ENCODE data around the gene BAIAP2L1. TPM values are rescaled to one million over a fixed set of nuclear protein-coding genes. Genes with fewer than 3 reads are reported as not detected.

The BAIAP2L1 gene
- total RNA-seq, 1 donor from 2014 or later, result 19.7 TPM

DNA sequence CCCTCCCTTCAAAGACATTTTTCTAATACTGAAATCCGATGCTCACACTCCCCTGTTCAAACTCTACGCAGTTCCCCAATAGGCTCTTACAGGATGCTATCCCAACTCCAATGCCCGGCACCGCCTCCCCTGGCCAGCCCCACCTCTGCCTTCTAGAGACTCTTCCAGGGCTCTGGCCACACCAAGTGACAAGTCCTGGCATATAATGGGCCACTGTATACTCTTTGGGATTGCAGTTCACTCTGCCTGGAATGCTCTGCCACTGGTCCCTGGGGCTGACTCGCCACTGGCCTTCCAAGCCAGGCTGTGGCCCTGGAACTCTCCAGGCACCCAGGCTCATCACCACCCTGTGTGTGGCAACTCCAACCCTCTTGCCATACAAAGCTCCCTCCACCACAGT lies 122.5 kb downstream of the BAIAP2L1 start:
- no peak for TF ChIP-seq CTCF (IDR thresholded peaks at IDR 0.05; ENCODE audit: insufficient read depth, low read length, severe bottlenecking)
- no peaks in the 10 kb centered on the region for H3K36me3 ChIP-seq (ENCODE audit: control insufficient read depth, insufficient read depth, low read length)
- no peaks in the 10 kb centered on the region for H3K27me3 ChIP-seq (ENCODE audit: control insufficient read depth, insufficient read depth, low read length)
- DNase-seq (ENCODE audit: low read depth) (no peak), FAIRE-seq (no peak)
- H3K4me3 ChIP-seq (ENCODE audit: low read depth, low read length), result no peak overlapping the region

- no peaks in the 10 kb centered on the region for H3K36me3 ChIP-seq (ENCODE audit: control insufficient read depth, insufficient read depth, low read length)
- no peak overlapping the region for H3K4me3 ChIP-seq (ENCODE audit: low read depth, low read length)
- no peaks in the 10 kb centered on the region for H3K27me3 ChIP-seq (ENCODE audit: control insufficient read depth, insufficient read depth, low read length)
- DNase-seq (ENCODE audit: low read depth) (no peak), FAIRE-seq (no peak)
- TF ChIP-seq CTCF (IDR thresholded peaks at IDR 0.05; ENCODE audit: insufficient read depth, low read length, severe bottlenecking), result no peak
Observed at GRCh38 chr7:98276241-98276761, 124.6 kb downstream of the BAIAP2L1 start.

DNA sequence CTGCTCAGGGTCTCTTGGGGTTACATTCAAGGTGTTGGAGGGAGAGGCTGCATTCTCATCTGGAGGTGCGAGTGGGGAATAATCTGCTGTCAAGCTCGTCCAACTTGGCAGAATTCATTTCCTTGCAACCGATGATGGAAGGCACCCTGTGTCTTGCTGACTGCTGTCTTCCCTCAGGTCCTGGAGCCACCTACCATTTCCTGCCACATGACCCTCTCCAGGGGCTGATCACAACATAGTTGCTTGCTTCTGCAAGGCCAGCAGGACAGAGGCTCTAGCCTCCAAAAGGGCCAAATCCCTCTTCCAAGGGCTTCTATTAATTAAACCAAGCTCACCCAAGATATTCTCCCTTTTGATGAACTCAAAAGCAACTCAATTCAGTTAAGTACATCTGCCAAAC lies 133.6 kb downstream of the BAIAP2L1 start:
- FAIRE-seq (no peak), DNase-seq (ENCODE audit: low read depth) (no peak)
- H3K4me3 ChIP-seq (ENCODE audit: low read depth, low read length), result no peak overlapping the region
- no peaks in the 10 kb centered on the region for H3K27me3 ChIP-seq (ENCODE audit: control insufficient read depth, insufficient read depth, low read length)
- H3K36me3 ChIP-seq (ENCODE audit: control insufficient read depth, insufficient read depth, low read length), result no peaks in the 10 kb centered on the region
- TF ChIP-seq CTCF (IDR thresholded peaks at IDR 0.05; ENCODE audit: insufficient read depth, low read length, severe bottlenecking), result no peak

DNA sequence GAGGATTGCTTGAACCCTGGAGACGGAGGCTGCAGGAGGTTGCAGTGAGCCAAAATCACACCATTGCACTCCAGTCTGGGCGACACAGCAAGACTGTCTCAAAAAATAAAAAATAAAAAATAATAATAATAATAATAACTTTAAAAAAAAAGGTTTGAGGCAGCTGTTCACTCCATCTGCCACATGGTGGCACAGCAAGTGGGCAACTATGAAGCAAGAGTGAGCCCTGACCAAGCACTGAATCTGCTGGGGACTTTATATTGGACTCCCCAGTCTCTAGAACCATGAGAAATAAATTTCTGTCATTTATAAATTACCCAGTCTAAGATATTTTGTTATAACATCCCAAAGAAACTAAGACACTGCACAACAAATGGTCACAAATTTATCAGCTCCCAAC lies 134.1 kb downstream of the BAIAP2L1 start:
- no peak overlapping the region for H3K4me3 ChIP-seq (ENCODE audit: low read depth, low read length)
- no peaks in the 10 kb centered on the region for H3K27me3 ChIP-seq (ENCODE audit: control insufficient read depth, insufficient read depth, low read length)
- FAIRE-seq (no peak), DNase-seq (ENCODE audit: low read depth) (no peak)
- peak; percentile 26 for TF ChIP-seq CTCF (IDR thresholded peaks at IDR 0.05; ENCODE audit: insufficient read depth, low read length, severe bottlenecking)
- no peaks in the 10 kb centered on the region for H3K36me3 ChIP-seq (ENCODE audit: control insufficient read depth, insufficient read depth, low read length)

DNA sequence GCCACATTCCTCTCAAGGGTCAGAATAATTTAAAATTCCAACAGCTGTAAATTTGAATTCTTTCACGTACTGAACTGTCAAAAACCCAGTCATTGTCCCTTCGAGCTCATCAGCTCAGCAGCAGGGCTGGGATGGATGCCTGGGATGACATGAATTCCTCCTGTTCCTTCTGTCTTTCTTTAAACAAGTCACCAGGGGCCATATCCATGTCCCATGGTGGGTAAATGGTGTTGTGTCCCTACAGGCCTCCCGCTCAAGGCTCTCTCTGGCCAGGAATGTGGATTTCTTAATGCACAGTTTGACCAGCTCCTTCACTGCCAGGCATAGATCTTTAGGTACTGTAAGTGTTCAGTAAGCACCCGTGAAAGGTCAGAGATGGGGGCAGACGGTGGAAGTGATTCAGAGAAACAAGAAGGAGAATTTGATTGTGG lies 135.0 kb downstream of the BAIAP2L1 start:
- FAIRE-seq, result no peak
- DNase-seq (ENCODE audit: low read depth), result no peak
- no peaks in the 10 kb centered on the region for H3K36me3 ChIP-seq (ENCODE audit: control insufficient read depth, insufficient read depth, low read length)
- no peak for TF ChIP-seq CTCF (IDR thresholded peaks at IDR 0.05; ENCODE audit: insufficient read depth, low read length, severe bottlenecking)
- no peaks in the 10 kb centered on the region for H3K27me3 ChIP-seq (ENCODE audit: control insufficient read depth, insufficient read depth, low read length)
- H3K4me3 ChIP-seq (ENCODE audit: low read depth, low read length), result no peak overlapping the region

DNA sequence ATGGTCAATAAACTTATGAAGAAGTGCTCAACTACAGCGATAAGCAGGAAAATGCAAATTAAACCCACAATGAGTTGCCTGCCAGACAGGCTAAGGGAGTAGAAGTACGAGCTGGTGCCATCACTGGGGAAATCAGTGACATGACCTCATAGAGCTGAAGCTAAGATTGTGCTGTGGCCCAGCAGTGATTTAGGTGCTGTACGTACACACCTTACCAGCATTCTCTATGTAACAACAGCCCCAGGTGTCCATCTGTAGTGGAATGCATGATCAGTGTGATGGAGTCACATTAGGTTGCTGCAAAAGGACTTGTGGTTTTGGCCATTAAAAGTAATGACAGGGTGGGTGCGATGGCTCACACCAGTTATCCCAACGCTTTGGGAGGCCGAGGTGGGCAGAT lies 143.2 kb downstream of the BAIAP2L1 start:
- Histone ChIP-seq H3K4me3 (ENCODE audit: low read depth, low read length) (no peak overlapping the region), H3K36me3 (ENCODE audit: control insufficient read depth, insufficient read depth, low read length) (peaks cover 6% of the 10 kb centered on the region), H3K27me3 (ENCODE audit: control insufficient read depth, insufficient read depth, low read length) (no peaks in the 10 kb centered on the region)
- DNase-seq (ENCODE audit: low read depth), result no peak
- no peak for TF ChIP-seq CTCF (IDR thresholded peaks at IDR 0.05; ENCODE audit: insufficient read depth, low read length, severe bottlenecking)
- no peak for FAIRE-seq

Measured in bronchial epithelial cell (primary cell).